BLaER1 treated with 17β-estradiol and CSF1 and Interleukin-3, amounts not matched to agents 10 nM and 100 nM (cell line): ENCODE results near the gene AFF3.

Source experiments
- H3K27ac ChIP-seq, 11 experiments: shearing (Covaris generic); formaldehyde crosslinking; 2 replicates each; pipeline ENCODE4 v1.8.1; 2022
- H3K27me3 ChIP-seq, 11 experiments: shearing (Covaris generic); formaldehyde crosslinking; 2 replicates each; pipeline ENCODE4 v1.8.1; 2022
- H3K36me3 ChIP-seq, 11 experiments: shearing (Covaris generic); formaldehyde crosslinking; 2 replicates each; pipeline ENCODE4 v1.8.1; 2022
- H3K4me1 ChIP-seq, 10 experiments: shearing (Covaris generic); formaldehyde crosslinking; 2 replicates each; pipeline ENCODE4 v1.8.1; 2022
- H3K4me2 ChIP-seq, 11 experiments: shearing (Covaris generic); formaldehyde crosslinking; 2 replicates each; pipeline ENCODE4 v1.8.1; 2022
- H3K4me3 ChIP-seq, 10 experiments: shearing (Covaris generic); formaldehyde crosslinking; 2 replicates each; pipeline ENCODE4 v1.8.1; 2022
- H3K9ac ChIP-seq, 11 experiments: shearing (Covaris generic); formaldehyde crosslinking; 2 replicates each; pipeline ENCODE4 v1.8.1; 2022
- H3K9me3 ChIP-seq, 11 experiments: shearing (Covaris generic); formaldehyde crosslinking; replicated peaks in 1 of 11; 2 replicates each; pipeline ENCODE4 v1.8.1; 2022
- H4K20me1 ChIP-seq, 11 experiments: shearing (Covaris generic); formaldehyde crosslinking; 2 replicates each; pipeline ENCODE4 v1.8.1; 2022
- Cebpa-rat ChIP-seq, 11 experiments: shearing (Covaris generic); IDR thresholded peaks; 2 replicates each; pipeline ENCODE4 v1.8.1; 2022

AFF3 gene

DNA sequence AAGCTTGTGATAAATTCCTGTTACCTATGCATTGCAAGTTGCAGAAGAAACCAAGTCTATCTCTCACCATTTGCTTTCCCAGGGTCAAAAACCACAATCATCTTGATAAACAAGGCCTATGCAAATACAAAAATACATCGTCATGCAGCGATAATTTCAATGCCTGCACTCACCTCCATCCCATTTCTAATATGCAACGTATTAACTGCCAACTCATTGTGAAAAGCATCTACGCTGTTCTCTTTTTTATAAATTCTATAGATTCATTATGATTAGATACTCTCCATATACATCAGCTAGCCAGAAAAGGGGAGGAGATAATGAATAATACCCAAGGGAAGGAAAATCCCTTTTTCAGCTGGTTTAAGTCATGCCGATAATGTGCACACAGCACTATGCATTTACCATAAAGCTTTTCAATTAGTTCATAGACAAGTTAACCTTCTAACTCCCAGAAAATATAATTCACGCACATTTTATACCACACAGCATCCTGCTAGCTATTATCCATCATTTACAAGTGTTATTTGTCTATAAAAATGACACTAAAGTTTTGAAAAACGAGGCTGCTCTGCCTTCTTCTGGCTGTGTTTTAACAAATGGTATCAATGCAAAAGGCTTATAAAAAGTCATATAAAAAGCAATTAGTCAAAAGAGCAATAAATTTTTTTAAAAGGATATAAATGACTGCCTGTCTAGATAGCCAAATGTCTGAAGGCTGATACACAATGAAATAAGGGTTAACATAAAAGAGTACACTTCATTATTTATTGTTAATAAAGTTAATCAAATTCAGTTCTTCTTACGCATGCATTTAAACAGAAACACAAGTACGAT, 77.6 kb downstream of the AFF3 start:
- Histone ChIP-seq H3K36me3 (peaks cover 0 to 51% (median 43%) of the 10 kb centered on the region in 11 experiments; a peak in 19 of 22 replicates), H3K27ac (no peak overlapping the region), H4K20me1 (no peaks in the 10 kb centered on the region; a peak in 2 of 22 replicates), H3K9ac (no peak overlapping the region), H3K4me2 (no peak overlapping the region), H3K4me3 (no peak overlapping the region), H3K27me3 (no peaks in the 10 kb centered on the region), H3K9me3 (peaks cover 9 to 29% (median 18%) of the 10 kb centered on the region in 11 experiments; a peak in 18 of 22 replicates), H3K4me1 (peaks cover 0 to 14% (median 0%) of the 10 kb centered on the region in 10 experiments; a peak in 9 of 20 replicates)
- TF ChIP-seq Cebpa-rat (IDR thresholded peaks at IDR 0.05) = no peak

DNA sequence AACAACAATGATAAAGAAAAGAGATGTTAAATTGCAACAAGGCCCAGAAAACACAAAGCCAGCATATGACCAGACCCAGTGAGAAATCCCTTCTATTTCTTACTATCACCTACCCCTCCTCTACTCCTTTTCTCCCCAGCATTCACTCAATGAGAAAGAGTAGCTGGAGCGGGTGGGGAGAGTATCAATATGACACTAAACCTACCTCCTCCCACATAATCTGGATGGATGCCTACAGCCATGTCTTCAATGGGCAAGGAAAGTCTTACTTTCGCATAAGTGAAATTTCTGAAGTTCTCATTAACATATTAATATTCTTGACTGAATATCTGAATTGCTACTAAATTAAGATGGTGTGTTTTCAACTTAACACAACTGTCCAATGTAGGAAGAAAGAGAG, 78.2 kb downstream of the AFF3 start:
- no peak overlapping the region for H3K4me3 ChIP-seq
- no peak overlapping the region for H3K9ac ChIP-seq
- H3K4me1 ChIP-seq = peaks cover 0 to 14% (median 0%) of the 10 kb centered on the region in 10 experiments; a peak in 9 of 20 replicates
- H3K9me3 ChIP-seq = peaks cover 9 to 29% (median 18%) of the 10 kb centered on the region in 11 experiments; a peak in 18 of 22 replicates
- peaks cover 0 to 57% (median 45%) of the 10 kb centered on the region in 11 experiments; a peak in 19 of 22 replicates for H3K36me3 ChIP-seq
- no peak overlapping the region for H3K4me2 ChIP-seq
- no peak for TF ChIP-seq Cebpa-rat (IDR thresholded peaks at IDR 0.05)
- H3K27me3 ChIP-seq = no peaks in the 10 kb centered on the region
- no peak overlapping the region for H3K27ac ChIP-seq
- no peaks in the 10 kb centered on the region; a peak in 2 of 22 replicates for H4K20me1 ChIP-seq

DNA sequence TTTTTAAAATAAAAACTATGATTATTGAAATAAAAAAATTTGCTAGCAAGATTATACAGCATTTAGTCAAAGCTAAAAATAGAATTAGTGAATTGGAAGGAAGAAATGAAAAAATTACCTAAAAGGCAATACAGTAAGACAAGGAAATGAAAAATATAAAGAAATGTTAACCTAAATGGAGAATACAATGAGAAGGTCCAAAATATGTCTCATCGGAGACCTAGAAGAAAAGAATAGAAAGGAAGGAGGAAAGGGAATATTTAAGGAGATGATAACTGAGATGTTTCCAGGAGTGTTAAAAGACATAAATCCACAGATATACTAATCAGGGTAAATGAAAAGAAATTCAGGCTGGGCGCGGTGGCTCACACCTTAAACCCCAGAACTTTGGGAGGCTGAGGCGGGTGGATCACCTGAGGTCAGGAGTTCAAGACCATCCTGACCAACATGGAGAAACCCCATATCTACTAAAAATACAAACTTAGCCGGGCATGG, 78.9 kb downstream of the AFF3 start:
- Histone ChIP-seq H3K9me3 (peaks cover 9 to 29% (median 18%) of the 10 kb centered on the region in 11 experiments; a peak in 18 of 22 replicates), H3K36me3 (peaks cover 0 to 64% (median 45%) of the 10 kb centered on the region in 11 experiments; a peak in 19 of 22 replicates), H3K4me2 (no peak overlapping the region), H3K4me3 (no peak overlapping the region), H3K9ac (no peak overlapping the region), H3K27me3 (no peaks in the 10 kb centered on the region), H3K27ac (no peak overlapping the region), H4K20me1 (no peaks in the 10 kb centered on the region; a peak in 2 of 22 replicates), H3K4me1 (peaks cover 0 to 14% (median 0%) of the 10 kb centered on the region in 10 experiments; a peak in 9 of 20 replicates)
- no peak for TF ChIP-seq Cebpa-rat (IDR thresholded peaks at IDR 0.05)

DNA sequence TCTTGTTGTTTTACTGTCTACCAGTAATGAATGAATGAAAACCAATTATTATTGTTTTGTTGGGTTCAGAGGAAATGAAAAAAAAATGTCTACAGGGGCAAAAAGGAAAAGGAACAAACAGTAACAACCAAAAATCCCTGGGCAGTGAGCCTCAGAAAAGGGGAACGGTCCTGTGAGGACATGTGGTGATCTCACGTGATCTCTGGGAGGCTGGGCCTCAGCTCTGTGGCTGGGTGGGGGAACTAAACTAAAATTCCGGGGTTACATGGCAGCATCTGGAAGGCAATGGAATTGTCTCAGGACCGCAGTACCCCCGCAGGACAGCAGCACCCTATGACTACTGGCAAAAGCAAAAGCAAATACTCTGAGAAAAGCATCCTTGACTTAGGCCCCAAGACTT, 80.1 kb downstream of the AFF3 start:
- peaks cover 0 to 75% (median 50%) of the 10 kb centered on the region in 11 experiments; a peak in 19 of 22 replicates for H3K36me3 ChIP-seq
- H3K27ac ChIP-seq = peak overlapping the region in 3 of 11 experiments; percentile 3 to 32 (median 23); a peak in 3 of 22 replicates
- H3K9ac ChIP-seq = no peak overlapping the region
- H3K4me2 ChIP-seq = peak overlapping the region in 4 of 11 experiments; percentile 5 to 55 (median 34); a peak in 5 of 22 replicates
- peaks cover 0 to 14% (median 0%) of the 10 kb centered on the region in 10 experiments; a peak in 9 of 20 replicates for H3K4me1 ChIP-seq
- H3K4me3 ChIP-seq = no peak overlapping the region
- peaks cover 9 to 29% (median 18%) of the 10 kb centered on the region in 11 experiments; a peak in 18 of 22 replicates for H3K9me3 ChIP-seq
- no peaks in the 10 kb centered on the region; a peak in 2 of 22 replicates for H4K20me1 ChIP-seq
- no peaks in the 10 kb centered on the region for H3K27me3 ChIP-seq
- TF ChIP-seq Cebpa-rat (IDR thresholded peaks at IDR 0.05) = no peak

DNA sequence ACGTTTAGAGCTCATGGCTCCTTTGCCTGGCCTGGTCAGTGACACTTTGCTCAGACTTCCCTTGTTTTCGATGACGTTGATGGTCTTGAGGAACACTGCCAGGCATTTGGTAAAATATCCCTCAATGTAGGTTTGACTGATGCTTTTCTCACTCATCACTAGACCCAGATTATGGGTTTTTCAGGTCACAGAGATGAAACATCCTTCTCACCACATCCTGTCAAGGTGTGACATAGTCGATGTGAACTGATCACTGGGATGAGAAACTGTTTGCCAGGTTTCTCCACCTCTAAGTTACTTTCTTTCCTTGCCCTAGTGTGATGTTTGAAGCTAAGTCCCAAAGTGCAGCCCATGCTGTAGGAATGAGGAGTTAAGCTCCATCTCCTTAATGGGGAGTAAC, 81.5 kb downstream of the AFF3 start:
- Histone ChIP-seq H3K27ac (no peak overlapping the region), H3K9ac (no peak overlapping the region), H3K9me3 (peaks cover 9 to 29% (median 18%) of the 10 kb centered on the region in 11 experiments; a peak in 18 of 22 replicates), H4K20me1 (no peaks in the 10 kb centered on the region; a peak in 1 of 22 replicates), H3K4me2 (no peak overlapping the region), H3K27me3 (no peaks in the 10 kb centered on the region), H3K36me3 (peaks cover 0 to 86% (median 51%) of the 10 kb centered on the region in 11 experiments; a peak in 19 of 22 replicates), H3K4me3 (no peak overlapping the region), H3K4me1 (peaks cover 0 to 14% (median 0%) of the 10 kb centered on the region in 10 experiments; a peak in 9 of 20 replicates)
- TF ChIP-seq Cebpa-rat (IDR thresholded peaks at IDR 0.05) = no peak

DNA sequence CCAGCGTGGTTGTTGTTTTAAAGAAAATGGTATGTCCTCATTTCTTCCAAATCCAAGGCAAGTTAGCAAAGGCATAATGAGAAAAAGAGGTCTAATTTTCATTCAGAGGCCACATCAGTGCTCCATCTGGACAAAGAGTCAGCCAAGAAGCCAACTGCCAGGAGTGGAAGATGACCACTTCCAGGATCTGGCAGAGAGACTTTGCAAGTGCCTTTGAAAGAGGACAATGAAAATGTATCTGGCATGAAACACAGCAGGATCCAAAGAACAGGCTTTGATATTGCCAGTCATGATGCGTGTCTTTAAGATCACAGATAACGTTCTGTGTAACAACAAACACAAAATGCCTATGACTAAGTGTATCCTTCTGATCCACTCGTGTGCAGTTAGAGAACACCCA, 82.8 kb downstream of the AFF3 start:
- Histone ChIP-seq H3K27me3 (no peaks in the 10 kb centered on the region), H4K20me1 (no peaks in the 10 kb centered on the region; a peak in 1 of 22 replicates), H3K4me2 (no peak overlapping the region), H3K36me3 (peaks cover 0 to 91% (median 58%) of the 10 kb centered on the region in 11 experiments; a peak in 19 of 22 replicates), H3K9ac (no peak overlapping the region), H3K9me3 (peaks cover 9 to 28% (median 18%) of the 10 kb centered on the region in 11 experiments; a peak in 18 of 22 replicates), H3K4me3 (no peak overlapping the region), H3K27ac (no peak overlapping the region), H3K4me1 (peaks cover 0 to 14% (median 0%) of the 10 kb centered on the region in 10 experiments; a peak in 9 of 20 replicates)
- no peak for TF ChIP-seq Cebpa-rat (IDR thresholded peaks at IDR 0.05)

DNA sequence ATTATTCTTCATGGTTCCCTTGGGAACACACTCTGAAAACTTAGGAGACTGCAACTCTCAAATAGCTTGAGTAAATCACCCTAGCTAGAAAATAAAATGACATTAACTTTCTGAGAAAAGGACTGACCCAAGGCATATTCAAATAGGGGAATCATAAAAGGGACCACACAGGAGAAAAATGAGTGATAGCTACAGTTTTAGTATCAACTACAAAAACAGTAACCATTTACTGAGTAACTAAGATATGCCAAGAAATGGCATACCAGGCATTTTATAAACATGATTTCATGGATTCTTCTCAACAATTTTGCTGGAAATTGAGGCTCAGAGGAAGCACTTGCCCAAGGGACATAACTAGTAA, 84.5 kb downstream of the AFF3 start:
- Histone ChIP-seq H3K27me3 (no peaks in the 10 kb centered on the region), H3K4me3 (no peak overlapping the region), H3K4me1 (peaks cover 0 to 13% (median 0%) of the 10 kb centered on the region in 10 experiments; a peak in 9 of 20 replicates), H3K9ac (no peak overlapping the region), H3K9me3 (peaks cover 0 to 13% (median 7%) of the 10 kb centered on the region in 11 experiments; a peak in 13 of 22 replicates), H3K36me3 (peaks cover 0 to 92% (median 52%) of the 10 kb centered on the region in 11 experiments; a peak in 19 of 22 replicates), H3K27ac (no peak overlapping the region), H4K20me1 (peaks cover 0 to 6% (median 0%) of the 10 kb centered on the region in 11 experiments; a peak in 1 of 22 replicates), H3K4me2 (no peak overlapping the region)
- TF ChIP-seq Cebpa-rat (IDR thresholded peaks at IDR 0.05) = no peak

DNA sequence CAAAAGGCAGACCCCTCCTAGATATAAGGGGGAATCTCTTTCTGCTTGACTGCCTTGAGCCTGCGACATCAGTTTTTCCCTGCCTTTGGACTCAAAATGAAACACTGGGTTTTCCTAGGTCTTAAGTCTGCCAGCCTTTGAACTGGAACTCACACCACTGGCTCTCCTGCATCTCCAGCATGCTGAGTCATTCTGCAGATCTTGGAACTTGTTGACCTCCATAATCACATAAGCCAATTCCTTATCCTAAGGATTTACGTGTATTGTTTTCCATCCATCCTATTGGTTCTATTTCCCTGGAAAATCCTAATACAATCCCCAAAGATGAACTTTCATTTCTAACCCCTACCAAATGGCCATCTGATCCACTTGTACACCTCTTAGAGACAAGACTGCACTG, 88.0 kb downstream of the AFF3 start:
- H3K9me3 ChIP-seq = no peaks in the 10 kb centered on the region
- no peak overlapping the region for H3K4me2 ChIP-seq
- no peaks in the 10 kb centered on the region for H3K4me1 ChIP-seq
- no peaks in the 10 kb centered on the region for H3K27me3 ChIP-seq
- TF ChIP-seq Cebpa-rat (IDR thresholded peaks at IDR 0.05) = no peak
- no peak overlapping the region for H3K4me3 ChIP-seq
- H3K9ac ChIP-seq = no peak overlapping the region
- peaks cover 0 to 6% (median 0%) of the 10 kb centered on the region in 11 experiments; a peak in 1 of 22 replicates for H4K20me1 ChIP-seq
- H3K27ac ChIP-seq = no peak overlapping the region
- peaks cover 0 to 83% (median 36%) of the 10 kb centered on the region in 11 experiments; a peak in 17 of 22 replicates for H3K36me3 ChIP-seq
